ENCODE measurements around the gene KLHL3.

KLHL3 gene

DNA sequence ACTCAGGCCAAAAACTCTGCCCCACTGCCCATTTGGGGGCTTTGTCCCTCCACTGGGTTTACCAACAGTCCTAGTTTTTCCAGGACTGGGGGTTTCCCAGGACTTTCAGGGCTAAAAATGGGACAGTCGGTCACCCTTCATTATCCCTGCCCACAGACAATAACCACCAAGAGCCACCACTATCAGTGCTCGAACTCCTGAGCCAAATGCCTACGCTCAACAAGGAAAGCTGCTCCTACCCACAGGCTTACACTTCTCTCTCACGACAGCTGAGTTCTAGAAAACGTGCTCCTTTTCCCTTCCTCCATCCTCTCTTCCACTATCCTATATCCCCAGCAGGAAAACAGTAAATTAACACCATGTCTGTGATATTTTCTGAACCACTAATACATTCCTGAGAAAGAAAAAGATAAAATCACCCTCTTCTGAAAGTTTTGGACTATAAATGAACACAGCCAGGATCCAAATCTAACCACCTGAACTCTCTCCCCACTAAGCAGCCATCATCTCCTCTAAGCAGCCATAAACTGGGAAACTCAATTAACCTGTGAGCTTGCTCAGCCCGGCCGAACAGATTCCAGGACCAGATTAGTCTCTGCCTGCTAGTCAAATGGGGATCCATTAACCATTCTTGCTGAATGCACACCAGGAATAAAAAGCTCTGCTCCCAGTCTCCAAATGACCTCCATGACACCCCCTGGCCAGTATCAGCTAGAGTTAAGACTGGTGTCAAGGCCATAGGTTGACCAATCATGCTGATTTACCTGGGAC, 41.8 kb downstream of the KLHL3 start:
- peaks cover 0 to 6% of the 10 kb centered on the region in 2 donors for H3K4me1 ChIP-seq (ENCODE audit: control insufficient read depth in 1 of 2, insufficient read depth in 2 of 2, low read length in 2 of 2)
- no peak overlapping the region for H3K9ac ChIP-seq (ENCODE audit: low read depth in 1 of 2, low read length in 2 of 2)
- H3K27ac ChIP-seq (ENCODE audit: low read depth, low read length), result no peak overlapping the region
- peaks cover 0 to 5% of the 10 kb centered on the region in 2 donors for H3K36me3 ChIP-seq (ENCODE audit: control insufficient read depth in 1 of 2, insufficient read depth in 2 of 2, low read length in 2 of 2)
- no peaks in the 10 kb centered on the region for H3K27me3 ChIP-seq (ENCODE audit: control insufficient read depth in 1 of 2, insufficient read depth in 2 of 2, low read length in 2 of 2)
- no peaks in the 10 kb centered on the region for H3K9me3 ChIP-seq (ENCODE audit: control insufficient read depth in 1 of 2, low read length in 2 of 2)
- no peak overlapping the region for H3K4me3 ChIP-seq (ENCODE audit: low read depth in 1 of 2, low read length in 2 of 2)

DNA sequence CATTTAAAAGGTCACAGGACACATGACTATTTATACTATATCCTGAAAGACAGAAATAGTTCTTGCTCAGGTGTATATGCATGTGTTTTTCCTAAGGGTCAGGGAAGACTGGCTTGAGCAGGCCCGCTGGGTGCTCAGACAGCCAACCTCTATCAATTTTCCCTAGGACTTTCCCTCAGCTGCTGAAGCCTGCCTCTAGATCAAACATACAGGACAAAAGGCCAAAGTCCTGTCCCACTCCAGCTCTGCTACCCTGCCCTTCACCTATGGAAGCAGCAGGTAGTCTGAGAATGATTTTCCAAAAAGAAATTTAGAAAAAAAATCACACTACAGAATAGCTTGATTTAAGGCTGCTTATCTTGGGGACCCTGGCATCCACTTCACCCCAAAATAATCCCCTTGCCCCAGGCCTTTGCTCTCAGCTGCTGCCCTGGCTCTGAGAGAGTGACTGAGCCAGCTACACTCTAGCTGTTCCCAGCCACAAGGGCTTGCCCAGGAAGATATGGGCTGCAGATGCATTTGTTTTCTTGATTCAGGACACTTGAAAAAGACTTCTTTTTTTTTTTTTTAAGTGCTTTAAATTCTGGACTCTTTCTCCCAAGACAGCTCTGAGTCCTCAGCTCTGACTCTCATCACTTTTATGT, 42.5 kb downstream of the KLHL3 start:
- Histone ChIP-seq H3K27ac (ENCODE audit: low read depth, low read length) (no peak overlapping the region), H3K9me3 (ENCODE audit: control insufficient read depth in 1 of 2, low read length in 2 of 2) (no peaks in the 10 kb centered on the region), H3K4me3 (ENCODE audit: low read depth in 1 of 2, low read length in 2 of 2) (no peak overlapping the region), H3K27me3 (ENCODE audit: control insufficient read depth in 1 of 2, insufficient read depth in 2 of 2, low read length in 2 of 2) (no peaks in the 10 kb centered on the region), H3K4me1 (ENCODE audit: control insufficient read depth in 1 of 2, insufficient read depth in 2 of 2, low read length in 2 of 2) (peaks cover 0 to 6% of the 10 kb centered on the region in 2 donors), H3K9ac (ENCODE audit: low read depth in 1 of 2, low read length in 2 of 2) (no peak overlapping the region), H3K36me3 (ENCODE audit: control insufficient read depth in 1 of 2, insufficient read depth in 2 of 2, low read length in 2 of 2) (peaks cover 0 to 8% of the 10 kb centered on the region in 2 donors)

DNA sequence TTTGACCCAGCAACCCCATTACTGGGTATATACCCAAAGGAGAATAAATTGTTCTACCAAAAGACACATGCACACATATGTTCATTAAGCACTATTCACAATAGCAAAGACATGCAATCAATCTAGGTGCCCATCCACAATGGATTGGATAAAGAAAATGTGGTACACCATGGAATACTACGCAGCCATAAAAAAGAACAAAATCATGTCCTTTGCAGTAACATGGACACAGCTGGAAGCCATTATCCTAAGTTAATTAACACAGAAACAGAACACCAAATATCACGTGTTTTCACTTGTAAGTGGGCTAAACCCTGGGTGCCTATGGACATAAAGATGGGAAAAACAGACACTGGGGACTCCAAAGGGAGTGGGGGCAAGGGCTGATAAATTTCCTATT, 46.6 kb downstream of the KLHL3 start:
- H3K36me3 ChIP-seq (ENCODE audit: control insufficient read depth in 1 of 2, insufficient read depth in 2 of 2, low read length in 2 of 2), result peaks cover 0 to 8% of the 10 kb centered on the region in 2 donors
- H3K9me3 ChIP-seq (ENCODE audit: control insufficient read depth in 1 of 2, low read length in 2 of 2), result no peaks in the 10 kb centered on the region
- H3K27ac ChIP-seq (ENCODE audit: low read depth, low read length), result no peak overlapping the region
- peaks cover 0 to 6% of the 10 kb centered on the region in 2 donors for H3K4me1 ChIP-seq (ENCODE audit: control insufficient read depth in 1 of 2, insufficient read depth in 2 of 2, low read length in 2 of 2)
- no peak overlapping the region for H3K4me3 ChIP-seq (ENCODE audit: low read depth in 1 of 2, low read length in 2 of 2)
- no peaks in the 10 kb centered on the region for H3K27me3 ChIP-seq (ENCODE audit: control insufficient read depth in 1 of 2, insufficient read depth in 2 of 2, low read length in 2 of 2)
- H3K9ac ChIP-seq (ENCODE audit: low read depth in 1 of 2, low read length in 2 of 2), result no peak overlapping the region

DNA sequence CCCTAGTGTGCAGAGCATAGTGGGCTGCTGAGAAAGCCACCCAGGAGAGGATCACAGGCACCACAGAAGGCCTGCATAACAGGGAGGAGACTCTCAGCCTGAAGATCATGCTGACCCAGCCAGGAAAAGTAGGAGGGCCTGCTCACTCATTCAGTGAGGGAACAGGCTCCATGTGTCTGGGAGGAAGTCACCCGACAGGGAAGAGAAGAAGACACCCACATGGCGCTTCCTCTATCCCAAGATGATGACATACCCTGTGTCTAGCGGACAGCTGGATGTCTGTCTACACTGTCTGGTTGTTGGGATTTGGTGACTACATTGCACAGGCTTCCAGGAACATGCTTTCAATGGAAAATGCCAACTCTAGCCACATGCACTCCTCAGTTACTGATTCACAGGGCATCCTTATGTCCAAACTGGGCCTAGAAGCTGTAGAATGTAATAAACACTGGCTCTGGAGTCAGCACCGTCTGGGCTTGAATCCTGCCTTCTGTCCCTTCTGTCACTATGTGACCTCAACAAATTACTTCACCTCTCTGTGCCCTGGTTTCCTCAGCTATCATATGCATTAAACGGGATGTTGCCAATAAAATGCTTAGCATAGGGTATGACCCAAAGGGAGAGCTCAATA, 47.6 kb downstream of the KLHL3 start:
- H3K27me3 ChIP-seq (ENCODE audit: control insufficient read depth in 1 of 2, insufficient read depth in 2 of 2, low read length in 2 of 2), result no peaks in the 10 kb centered on the region
- H3K9ac ChIP-seq (ENCODE audit: low read depth in 1 of 2, low read length in 2 of 2), result no peak overlapping the region
- peaks cover 0 to 4% of the 10 kb centered on the region in 2 donors for H3K4me1 ChIP-seq (ENCODE audit: control insufficient read depth in 1 of 2, insufficient read depth in 2 of 2, low read length in 2 of 2)
- no peak overlapping the region for H3K27ac ChIP-seq (ENCODE audit: low read depth, low read length)
- H3K9me3 ChIP-seq (ENCODE audit: control insufficient read depth in 1 of 2, low read length in 2 of 2), result no peaks in the 10 kb centered on the region
- H3K4me3 ChIP-seq (ENCODE audit: low read depth in 1 of 2, low read length in 2 of 2), result no peak overlapping the region
- peaks cover 0 to 8% of the 10 kb centered on the region in 2 donors for H3K36me3 ChIP-seq (ENCODE audit: control insufficient read depth in 1 of 2, insufficient read depth in 2 of 2, low read length in 2 of 2)

DNA sequence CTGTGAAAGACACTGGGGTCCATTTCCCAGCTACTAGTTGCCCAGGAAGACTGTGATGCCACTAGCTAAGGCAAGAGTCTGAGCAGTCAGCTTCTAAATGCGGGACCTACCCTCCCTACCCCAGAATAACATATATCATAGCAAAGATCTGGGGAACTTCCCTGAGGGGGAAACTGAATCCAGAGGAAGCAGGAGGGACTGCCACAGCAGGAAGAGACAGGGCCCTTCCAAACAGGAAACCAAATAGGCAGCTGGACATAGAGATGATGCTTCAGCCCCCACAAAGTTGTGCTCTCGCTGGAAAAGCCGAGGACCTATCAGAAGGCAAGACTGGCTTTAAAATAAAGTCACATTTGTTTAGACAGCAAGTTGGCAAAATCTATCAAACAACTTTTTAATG, 51.1 kb downstream of the KLHL3 start:
- H3K27me3 ChIP-seq (ENCODE audit: control insufficient read depth in 1 of 2, insufficient read depth in 2 of 2, low read length in 2 of 2), result no peaks in the 10 kb centered on the region
- H3K36me3 ChIP-seq (ENCODE audit: control insufficient read depth in 1 of 2, insufficient read depth in 2 of 2, low read length in 2 of 2), result peaks cover 0 to 3% of the 10 kb centered on the region in 2 donors
- H3K4me3 ChIP-seq (ENCODE audit: low read depth in 1 of 2, low read length in 2 of 2), result no peak overlapping the region
- H3K9ac ChIP-seq (ENCODE audit: low read depth in 1 of 2, low read length in 2 of 2), result no peak overlapping the region
- no peak overlapping the region for H3K27ac ChIP-seq (ENCODE audit: low read depth, low read length)
- no peaks in the 10 kb centered on the region for H3K9me3 ChIP-seq (ENCODE audit: control insufficient read depth in 1 of 2, low read length in 2 of 2)
- no peaks in the 10 kb centered on the region for H3K4me1 ChIP-seq (ENCODE audit: control insufficient read depth in 1 of 2, insufficient read depth in 2 of 2, low read length in 2 of 2)

DNA sequence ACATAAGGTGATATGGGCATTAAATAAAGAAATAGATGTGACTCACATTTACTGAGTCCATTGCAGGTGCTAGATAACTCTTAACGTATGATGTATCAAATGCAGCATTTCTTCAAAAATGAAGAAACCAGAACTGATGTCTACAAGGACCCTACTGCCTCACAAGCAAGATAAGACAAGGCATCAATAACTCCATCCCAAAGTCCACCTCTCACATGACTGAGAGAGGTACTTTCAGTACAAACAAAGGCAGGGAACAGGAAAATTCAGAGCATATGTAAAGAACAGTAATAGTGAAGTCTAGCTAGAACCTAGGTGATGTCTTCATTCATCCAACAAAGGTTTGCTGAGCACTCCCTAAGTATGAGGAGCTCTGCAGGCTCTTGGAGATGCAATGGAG, 54.7 kb downstream of the KLHL3 start:
- H3K9me3 ChIP-seq (ENCODE audit: control insufficient read depth in 1 of 2, low read length in 2 of 2), result no peaks in the 10 kb centered on the region
- H3K27ac ChIP-seq (ENCODE audit: low read depth, low read length), result no peak overlapping the region
- H3K27me3 ChIP-seq (ENCODE audit: control insufficient read depth in 1 of 2, insufficient read depth in 2 of 2, low read length in 2 of 2), result no peaks in the 10 kb centered on the region
- H3K9ac ChIP-seq (ENCODE audit: low read depth in 1 of 2, low read length in 2 of 2), result no peak overlapping the region
- H3K36me3 ChIP-seq (ENCODE audit: control insufficient read depth in 1 of 2, insufficient read depth in 2 of 2, low read length in 2 of 2), result no peaks in the 10 kb centered on the region
- H3K4me1 ChIP-seq (ENCODE audit: control insufficient read depth in 1 of 2, insufficient read depth in 2 of 2, low read length in 2 of 2), result no peaks in the 10 kb centered on the region
- H3K4me3 ChIP-seq (ENCODE audit: low read depth in 1 of 2, low read length in 2 of 2), result no peak overlapping the region

DNA sequence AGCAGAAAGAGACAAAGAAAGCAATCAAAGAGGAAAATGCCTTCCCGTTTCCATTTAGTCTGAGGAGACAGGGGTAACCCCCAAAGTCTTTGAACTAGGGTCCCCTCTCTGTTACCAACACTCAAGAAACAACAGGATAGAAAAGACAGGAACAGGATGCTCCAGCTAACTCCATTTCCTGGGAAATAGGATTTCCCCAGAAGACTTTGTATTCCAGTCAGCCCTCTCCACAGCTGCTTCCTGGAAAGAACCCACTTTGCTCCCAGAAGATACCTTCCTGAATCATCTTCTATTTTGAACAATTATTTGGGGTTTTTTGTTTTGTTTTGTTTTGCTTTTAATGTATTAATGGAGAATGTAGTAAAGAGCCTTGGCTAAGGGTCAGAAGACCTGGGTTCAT, 56.0 kb downstream of the KLHL3 start:
- H3K9me3 ChIP-seq (ENCODE audit: control insufficient read depth in 1 of 2, low read length in 2 of 2), result no peaks in the 10 kb centered on the region
- no peaks in the 10 kb centered on the region for H3K36me3 ChIP-seq (ENCODE audit: control insufficient read depth in 1 of 2, insufficient read depth in 2 of 2, low read length in 2 of 2)
- no peaks in the 10 kb centered on the region for H3K27me3 ChIP-seq (ENCODE audit: control insufficient read depth in 1 of 2, insufficient read depth in 2 of 2, low read length in 2 of 2)
- no peak overlapping the region for H3K27ac ChIP-seq (ENCODE audit: low read depth, low read length)
- H3K9ac ChIP-seq (ENCODE audit: low read depth in 1 of 2, low read length in 2 of 2), result no peak overlapping the region
- H3K4me1 ChIP-seq (ENCODE audit: control insufficient read depth in 1 of 2, insufficient read depth in 2 of 2, low read length in 2 of 2), result no peaks in the 10 kb centered on the region
- no peak overlapping the region for H3K4me3 ChIP-seq (ENCODE audit: low read depth in 1 of 2, low read length in 2 of 2)

DNA sequence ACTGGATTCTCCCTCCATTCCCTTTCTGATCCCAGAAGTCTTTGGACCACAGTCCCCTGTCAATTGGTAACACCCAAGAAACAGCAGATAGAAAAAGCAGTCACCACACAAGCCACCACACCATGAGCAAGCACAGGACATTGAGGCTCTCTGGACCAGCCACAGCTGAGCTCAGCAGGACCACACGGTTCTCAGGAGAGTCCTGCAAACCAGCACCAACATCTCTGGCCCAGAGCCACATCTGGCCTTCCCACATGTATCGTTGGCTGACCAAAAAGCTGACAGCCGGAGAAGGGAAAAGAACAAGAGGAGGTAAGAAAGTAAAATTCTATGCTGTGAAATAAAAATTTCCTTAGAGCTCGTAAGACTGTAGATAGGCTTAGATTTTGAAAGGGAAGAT, 56.7 kb downstream of the KLHL3 start:
- H3K9ac ChIP-seq (ENCODE audit: low read depth in 1 of 2, low read length in 2 of 2), result no peak overlapping the region
- H3K4me1 ChIP-seq (ENCODE audit: control insufficient read depth in 1 of 2, insufficient read depth in 2 of 2, low read length in 2 of 2), result no peaks in the 10 kb centered on the region

DNA sequence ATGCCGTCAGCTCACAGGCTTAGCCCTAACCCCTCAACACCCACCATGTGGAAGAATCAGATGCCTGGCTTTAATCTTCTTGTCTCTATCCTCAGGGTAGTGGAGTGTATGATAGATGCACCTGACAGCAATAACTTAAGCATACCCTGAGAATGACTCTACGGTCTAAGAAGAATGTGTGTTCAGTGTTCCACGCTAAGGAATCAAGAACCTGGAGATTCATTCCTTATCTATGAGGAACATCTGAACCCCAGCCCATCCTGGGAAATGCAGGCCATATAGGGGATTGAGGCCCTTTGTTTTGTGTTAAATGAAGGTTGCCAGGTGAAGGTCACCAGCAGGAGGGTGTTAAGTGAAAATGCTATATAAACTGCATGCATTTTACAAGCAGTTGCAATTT, 63.0 kb downstream of the KLHL3 start:
- Histone ChIP-seq H3K9me3 (ENCODE audit: control insufficient read depth in 1 of 2, low read length in 2 of 2) (no peaks in the 10 kb centered on the region), H3K4me3 (ENCODE audit: low read depth in 1 of 2, low read length in 2 of 2) (no peak overlapping the region), H3K4me1 (ENCODE audit: control insufficient read depth in 1 of 2, insufficient read depth in 2 of 2, low read length in 2 of 2) (no peaks in the 10 kb centered on the region), H3K9ac (ENCODE audit: low read depth in 1 of 2, low read length in 2 of 2) (no peak overlapping the region), H3K36me3 (ENCODE audit: control insufficient read depth in 1 of 2, insufficient read depth in 2 of 2, low read length in 2 of 2) (no peaks in the 10 kb centered on the region), H3K27ac (ENCODE audit: low read depth, low read length) (no peak overlapping the region), H3K27me3 (ENCODE audit: control insufficient read depth in 1 of 2, insufficient read depth in 2 of 2, low read length in 2 of 2) (no peaks in the 10 kb centered on the region)

More for the DNA sequence above, 56.7 kb downstream of the KLHL3 start:
- Histone ChIP-seq H3K27me3 (ENCODE audit: control insufficient read depth in 1 of 2, insufficient read depth in 2 of 2, low read length in 2 of 2) (no peaks in the 10 kb centered on the region), H3K4me3 (ENCODE audit: low read depth in 1 of 2, low read length in 2 of 2) (no peak overlapping the region), H3K9me3 (ENCODE audit: control insufficient read depth in 1 of 2, low read length in 2 of 2) (no peaks in the 10 kb centered on the region), H3K27ac (ENCODE audit: low read depth, low read length) (no peak overlapping the region), H3K36me3 (ENCODE audit: control insufficient read depth in 1 of 2, insufficient read depth in 2 of 2, low read length in 2 of 2) (no peaks in the 10 kb centered on the region)

DNA sequence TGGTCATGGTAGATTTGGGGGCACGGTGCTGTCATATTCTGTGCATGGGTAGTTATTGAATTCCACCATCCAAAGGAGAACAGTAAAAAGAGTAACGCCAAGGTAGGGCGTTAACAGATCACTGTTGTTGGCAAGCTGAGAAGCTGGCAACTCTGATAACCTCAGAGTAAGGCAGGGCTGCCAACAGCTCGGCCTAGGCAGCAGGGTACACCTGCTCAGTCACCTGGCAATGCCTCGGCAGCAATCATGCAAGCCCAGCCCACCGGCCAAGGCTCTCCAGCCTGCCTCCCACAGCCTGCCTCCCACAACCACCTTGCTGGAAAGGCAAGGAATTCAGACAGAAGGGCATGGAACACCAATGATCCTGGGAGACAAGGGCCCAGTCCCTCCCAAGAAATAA, 63.9 kb downstream of the KLHL3 start:
- Histone ChIP-seq H3K4me3 (ENCODE audit: low read depth in 1 of 2, low read length in 2 of 2) (no peak overlapping the region), H3K27ac (ENCODE audit: low read depth, low read length) (no peak overlapping the region), H3K36me3 (ENCODE audit: control insufficient read depth in 1 of 2, insufficient read depth in 2 of 2, low read length in 2 of 2) (no peaks in the 10 kb centered on the region), H3K4me1 (ENCODE audit: control insufficient read depth in 1 of 2, insufficient read depth in 2 of 2, low read length in 2 of 2) (no peaks in the 10 kb centered on the region), H3K9ac (ENCODE audit: low read depth in 1 of 2, low read length in 2 of 2) (no peak overlapping the region), H3K27me3 (ENCODE audit: control insufficient read depth in 1 of 2, insufficient read depth in 2 of 2, low read length in 2 of 2) (no peaks in the 10 kb centered on the region), H3K9me3 (ENCODE audit: control insufficient read depth in 1 of 2, low read length in 2 of 2) (no peaks in the 10 kb centered on the region)

Data from duodenal mucosa (tissue), 2 donors.